HCT116 (cell line): ENCODE results near the gene PDSS2. TPM values are rescaled to one million over a fixed set of nuclear protein-coding genes. Genes with fewer than 3 reads are reported as not detected.

Source experiments
- ATAC-seq: fragments of 200-7000 bp; cut with Tn5 transposase; 2 replicates; pipeline ENCODE4 v1.9.1; 2020; ENCODE audit warnings: mild to moderate bottlenecking, moderate library complexity
- BruUV-seq: library from RNA; stranded (reverse); fragments of 400-500 nt; replicated peaks from 2 replicates; lab custom pipeline; 2021; lab: Mats Ljungman, UMichigan
- CTCF ChIA-PET: fragments of 300-600 bp; sonication (Branson Sonifier 250); formaldehyde crosslinking; loops from one replicate; lab custom pipeline; 2021; ENCODE audit warnings: antibody characterized with exemption; lab: Charles Lee
- POLR2A ChIA-PET: fragments of 300-600, 350-600 bp; sonication (Branson Sonifier 250); formaldehyde crosslinking; loops from one replicate; lab custom pipeline; 2021; ENCODE audit warnings: antibody characterized with exemption; lab: Charles Lee
- RAD21 ChIA-PET, 2 experiments: fragments of 300-600 bp; sonication (Branson Sonifier 250); formaldehyde crosslinking; loops; one replicate each; lab custom pipeline; 2023; ENCODE audit warnings: low total read pairs in 2 of 2; ENCODE audit not compliant: uncharacterized antibody in 2 of 2, unreplicated experiment in 2 of 2, low non-redundant PET in 1 of 2; lab: Charles Lee
- DNase-seq: peaks from one replicate; pipeline ENCODE4 v3.0.0-alpha.2; 2010; ENCODE audit warnings: low read depth, low spot score
- H2AFZ ChIP-seq: fragments of 200-600 bp; shearing (Covaris generic), sonication (generic); 2 replicates; pipeline ENCODE4 v1.6.1; 2017; ENCODE audit warnings: low read depth, mixed run types, mixed read lengths, antibody characterized with exemption, low read length; ENCODE audit not compliant: poor library complexity, severe bottlenecking
- H3K27ac ChIP-seq: 2 replicates; pipeline ENCODE4 v1.5.1; 2012; ENCODE audit warnings: low read depth, low read length
- H3K27me3 ChIP-seq: fragments of 200-600 bp; sonication (generic); 2 replicates; pipeline ENCODE4 v1.6.1; 2016; ENCODE audit warnings: mixed run types, low read length, mixed read lengths; ENCODE audit not compliant: insufficient read depth
- H3K36me3 ChIP-seq, 2 experiments: fragments of 200-500 bp in 1 of 2; fragments of 200-600 bp in 1 of 2; sonication (Bioruptor generic) in 1 of 2; sonication (generic) in 1 of 2; 2 replicates each; pipeline versions ENCODE4 v1.5.1 to v1.6.1; 2014 to 2016; ENCODE audit warnings: low read length in 2 of 2, inconsistent platforms in 1 of 2, mixed read lengths in 1 of 2, mixed run types in 1 of 2; ENCODE audit not compliant: insufficient read depth in 2 of 2, control insufficient read depth in 1 of 2
- H3K4me1 ChIP-seq, 2 experiments: fragments of 200-600 bp in 1 of 2; sonication (generic) in 1 of 2; 2 replicates each; pipeline versions ENCODE4 v1.5.1 to v1.6.1; 2012 to 2017; ENCODE audit warnings: low read length in 2 of 2, inconsistent platforms in 1 of 2, mild to moderate bottlenecking in 1 of 2, mixed read lengths in 1 of 2, mixed run types in 1 of 2, moderate library complexity in 1 of 2; ENCODE audit not compliant: insufficient read depth in 2 of 2, control insufficient read depth in 1 of 2
- H3K4me2 ChIP-seq: fragments of 200-600 bp; sonication (generic); 2 replicates; pipeline ENCODE4 v1.6.1; 2017; ENCODE audit warnings: mixed run types, low read length, mixed read lengths
- H3K4me3 ChIP-seq, 2 experiments: fragments of 200-600 bp in 1 of 2; sonication (generic) in 1 of 2; replicated peaks in 1 of 2; 2 replicates each; pipeline ENCODE4 v1.5.1; 2011 to 2016; ENCODE audit warnings: low read length in 2 of 2, control low read depth in 1 of 2, low read depth in 1 of 2, mild to moderate bottlenecking in 1 of 2, mixed read lengths in 1 of 2, mixed run types in 1 of 2
- H3K79me2 ChIP-seq: fragments of 200-600 bp; sonication (generic); 2 replicates; pipeline ENCODE4 v1.6.1; 2017; ENCODE audit warnings: mild to moderate bottlenecking, mixed run types, low read length, moderate library complexity, mixed read lengths; ENCODE audit not compliant: insufficient read depth
- H3K9ac ChIP-seq: fragments of 200-600 bp; sonication (generic); 2 replicates; pipeline ENCODE4 v1.6.1; 2016; ENCODE audit warnings: low read length, mixed read lengths
- H3K9me2 ChIP-seq: fragments of 200-600 bp; sonication (generic), shearing (Covaris generic); 2 replicates; pipeline ENCODE4 v1.6.1; 2017; ENCODE audit warnings: mixed run types, mild to moderate bottlenecking, moderate library complexity; ENCODE audit not compliant: insufficient read depth
- H3K9me3 ChIP-seq, 2 experiments: fragments of 200-500 bp in 1 of 2; fragments of 200-600 bp in 1 of 2; sonication (Bioruptor generic) in 1 of 2; sonication (generic) in 1 of 2; 2 replicates each; pipeline ENCODE4 v1.6.1; 2014 to 2017; ENCODE audit warnings: low read length in 2 of 2, mixed read lengths in 2 of 2, inconsistent platforms in 1 of 2, low read depth in 1 of 2, mild to moderate bottlenecking in 1 of 2, mixed run types in 1 of 2, moderate library complexity in 1 of 2; ENCODE audit not compliant: control insufficient read depth in 1 of 2, insufficient read depth in 1 of 2
- H4K20me1 ChIP-seq: fragments of 200-600 bp; sonication (generic), shearing (Covaris generic); 2 replicates; pipeline ENCODE4 v1.6.1; 2017; ENCODE audit warnings: mixed run types, mild to moderate bottlenecking, moderate library complexity; ENCODE audit not compliant: insufficient read depth
- ATF3 ChIP-seq: IDR thresholded peaks from 2 replicates; pipeline ENCODE4 v1.6.1; 2012
- CEBPB ChIP-seq: IDR thresholded peaks from 2 replicates; pipeline ENCODE4 v1.6.1; 2012; ENCODE audit warnings: low read depth
- CTCF ChIP-seq, 3 experiments: fragments of 200-600 bp in 1 of 3; sonication (generic) in 1 of 3; IDR thresholded peaks in 2 of 3; conservative IDR thresholded peaks in 1 of 3; 2 replicates each; pipeline ENCODE4 v1.5.1; 2012 to 2017; ENCODE audit warnings: low read depth in 2 of 3, low read length in 2 of 3, antibody characterized with exemption in 1 of 3, borderline replicate concordance in 1 of 3, control low read depth in 1 of 3, mild to moderate bottlenecking in 1 of 3, mixed read lengths in 1 of 3, mixed run types in 1 of 3, moderate library complexity in 1 of 3; ENCODE audit not compliant: insufficient read depth in 1 of 3
- EGR1 ChIP-seq: IDR thresholded peaks from 2 replicates; pipeline ENCODE4 v1.6.1; 2012; ENCODE audit warnings: low read depth
- EZH2 ChIP-seq: fragments of 200-600 bp; sonication (generic); IDR thresholded peaks from 2 replicates; pipeline ENCODE4 v1.6.1; 2017; ENCODE audit warnings: antibody characterized with exemption, mixed run types
- EZH2phosphoT487 ChIP-seq: fragments of 200-600 bp; IDR thresholded peaks from 2 replicates; pipeline ENCODE4 v1.6.1; 2018; ENCODE audit warnings: antibody characterized with exemption, borderline replicate concordance
- FOSL1 ChIP-seq: IDR thresholded peaks from 2 replicates; pipeline ENCODE4 v1.6.1; 2012; ENCODE audit warnings: low read depth
- JUND ChIP-seq: IDR thresholded peaks from 2 replicates; pipeline ENCODE4 v1.6.1; 2012
- POLR2AphosphoS5 ChIP-seq: IDR thresholded peaks from 2 replicates; pipeline ENCODE4 v1.6.1; 2011; ENCODE audit warnings: mild to moderate bottlenecking, low read depth, low read length, moderate library complexity
- RAD21 ChIP-seq: IDR thresholded peaks from 2 replicates; pipeline ENCODE4 v1.6.1; 2012; ENCODE audit warnings: low read depth, mild to moderate bottlenecking
- YY1 ChIP-seq: IDR thresholded peaks from 2 replicates; pipeline ENCODE4 v1.6.1; 2011; ENCODE audit warnings: low read length, low read depth, moderate library complexity, mild to moderate bottlenecking; ENCODE audit not compliant: insufficient replicate concordance; ENCODE audit errors: extremely low read depth
- ZBTB33 ChIP-seq: IDR thresholded peaks from 2 replicates; pipeline ENCODE4 v1.6.1; 2011; ENCODE audit warnings: mild to moderate bottlenecking, low read length, moderate library complexity; ENCODE audit not compliant: insufficient replicate concordance; ENCODE audit errors: extremely low read depth
- intact Hi-C: fragments of 100-400 bp; cut with micrococcal nuclease; formaldehyde crosslinking; loops from 2 replicates; pipeline ENCODE4 v1.10.0; 2022
- total RNA-seq: library from RNA; stranded (reverse); gene quantifications from one replicate; pipeline ENCODE4 v1.2.1, GENCODE V29; 2021; ENCODE audit not compliant: unreplicated experiment

The PDSS2 gene
- total RNA-seq, 1 experiment from 2014 or later: 12.2 TPM

GRCh38 chr6:107179004-107179403, 280.4 kb downstream of the PDSS2 start:
- ATAC-seq: peak; percentile 55; the same call in 1 of the 2 replicates
- no peaks in the 10 kb centered on the region for H3K4me1 ChIP-seq
- no TSS peak for BruUV-seq

GRCh38 chr6:107173779-107174178, 285.6 kb downstream of the PDSS2 start:
- no peaks in the 10 kb centered on the region for H3K27me3 ChIP-seq
- H3K9me3 ChIP-seq: no peaks in the 10 kb centered on the region
- no peak for DNase-seq
- BruUV-seq: no TSS peak
- TF ChIP-seq EZH2phosphoT487: no peak
- no peak for TF ChIP-seq RAD21
- no peak for TF ChIP-seq YY1
- no peak for TF ChIP-seq FOSL1
- no peak for TF ChIP-seq EZH2
- TF ChIP-seq POLR2AphosphoS5: no peak
- TF ChIP-seq ZBTB33: no peak
- no peak for TF ChIP-seq CEBPB
- no peak for TF ChIP-seq EGR1
- TF ChIP-seq ATF3: no peak
- no peak for TF ChIP-seq JUND
- no peaks in the 10 kb centered on the region for H3K4me1 ChIP-seq
- H2AFZ ChIP-seq: no peak overlapping the region
- H3K4me3 ChIP-seq: no peak overlapping the region
- no peak overlapping the region for H3K9ac ChIP-seq
- no peaks in the 10 kb centered on the region for H4K20me1 ChIP-seq
- ChIA-PET RAD21 (no interaction called here), CTCF (no interaction called here), POLR2A (no interaction called here)
- H3K27ac ChIP-seq: no peak overlapping the region
- intact Hi-C loops: no loop called here
- H3K9me2 ChIP-seq: no peaks in the 10 kb centered on the region
- H3K4me2 ChIP-seq: no peak overlapping the region
- no peaks in the 10 kb centered on the region for H3K36me3 ChIP-seq
- no peaks in the 10 kb centered on the region for H3K79me2 ChIP-seq
- ATAC-seq: no peak

More at GRCh38 chr6:107179004-107179403, 280.4 kb downstream of the PDSS2 start:
- Histone ChIP-seq H3K36me3 (no peaks in the 10 kb centered on the region), H3K4me3 (no peak overlapping the region), H3K9me2 (no peaks in the 10 kb centered on the region), H3K27me3 (no peaks in the 10 kb centered on the region), H4K20me1 (no peaks in the 10 kb centered on the region), H3K4me2 (no peak overlapping the region), H3K9ac (no peak overlapping the region), H3K79me2 (no peaks in the 10 kb centered on the region), H3K9me3 (no peaks in the 10 kb centered on the region), H3K27ac (no peak overlapping the region), H2AFZ (no peak overlapping the region)
- ChIA-PET RAD21 (interaction anchor here in 1 of 2 experiments (0.6 kb wide), 2 partner anchors 30 to 112 kb away, joined by 3 read pairs; no protein-coding TSS in a partner anchor), CTCF (interaction anchor here (0.8 to 1.4 kb wide), 5 partner anchors 139 to 669 kb away, joined by 3 to 6 read pairs (median 4); no protein-coding TSS in a partner anchor), POLR2A (no interaction called here)
- DNase-seq: peak; percentile 7
- TF ChIP-seq POLR2AphosphoS5 (no peak), CTCF (IDR thresholded peaks at IDR 0.05 in 2 of 3, conservative IDR thresholded peaks at IDR 0.05 in 1 of 3; ENCODE audit: borderline replicate concordance in 1 of 3, insufficient read depth in 1 of 3, low read depth in 2 of 3, low read length in 2 of 3) (peak; percentile 32 to 50 (median 32); a peak in 4 of 6 replicates), RAD21 (peak; percentile 57)
- intact Hi-C loops: loop anchor here (5.0 kb wide), 1 partner anchor 478 kb away; no protein-coding TSS in a partner anchor
